Dendritic cell treated with granulocyte-macrophage colony-stimulating factor and Interleukin-4, amounts not matched to agents 40 ng/mL and 50 ng/mL, for 4 days (primary cell): ENCODE results near the gene GABBR2.
"Not testable (repeated sequence)": the region's sequence is repeated elsewhere in the genome, so short reads cannot be mapped to it uniquely, and the experiment has no call there.

Experiments used
- H3K27ac Mint-ChIP-seq: one replicate; pipeline ENCODE4 v1.8.0; 2022; ENCODE audit warnings: mild to moderate bottlenecking, mixed read lengths
- H3K27me3 Mint-ChIP-seq: one replicate; pipeline ENCODE4 v1.8.0; 2022; ENCODE audit warnings: mild to moderate bottlenecking, mixed read lengths
- H3K36me3 Mint-ChIP-seq: one replicate; pipeline ENCODE4 v1.8.0; 2022; ENCODE audit warnings: low read depth, mixed read lengths
- H3K4me1 Mint-ChIP-seq: one replicate; pipeline ENCODE4 v1.8.0; 2022; ENCODE audit warnings: low read depth, mixed read lengths
- H3K4me3 Mint-ChIP-seq: one replicate; pipeline ENCODE4 v1.8.0; 2022; ENCODE audit warnings: mild to moderate bottlenecking, moderate library complexity, mixed read lengths
- H3K9me3 Mint-ChIP-seq: one replicate; pipeline ENCODE4 v1.8.0; 2022; ENCODE audit warnings: mixed read lengths
- intact Hi-C: fragments of 100-400 bp; cut with micrococcal nuclease; formaldehyde crosslinking; loops from one replicate; pipeline ENCODE4 v1.15.0; 2022

GABBR2 gene

DNA sequence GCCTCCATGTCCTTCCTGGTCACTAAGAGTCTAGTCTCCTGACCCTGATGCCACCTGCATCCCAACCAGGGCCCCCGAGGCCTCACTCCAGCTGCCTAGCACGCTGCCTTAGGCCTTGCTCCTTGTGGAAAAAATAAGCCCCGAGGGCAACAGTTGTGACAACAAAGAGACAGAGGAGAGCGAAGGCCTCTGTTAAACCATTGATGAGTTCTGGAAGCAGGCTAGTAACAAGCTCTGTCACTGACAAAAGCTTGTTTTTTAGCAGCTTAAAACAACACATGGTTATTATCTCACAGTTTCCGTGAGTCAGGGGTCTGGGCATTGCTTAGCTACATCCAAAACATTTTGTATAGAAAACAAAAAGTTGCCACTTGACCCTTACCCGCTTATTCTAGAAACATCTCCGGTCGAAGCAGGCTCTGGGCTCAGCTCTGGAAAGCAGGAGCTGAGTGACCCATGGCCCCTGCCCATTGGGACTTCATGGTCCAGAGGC, 405.1 kb downstream of the GABBR2 start:
- Mint-ChIP-seq H3K4me3 (no peak overlapping the region), H3K27me3 (peaks cover 1% of the 10 kb centered on the region), H3K27ac (no peak overlapping the region), H3K4me1 (no peaks in the 10 kb centered on the region), H3K9me3 (no peaks in the 10 kb centered on the region), H3K36me3 (no peaks in the 10 kb centered on the region)
- intact Hi-C loops: no loop called here

DNA sequence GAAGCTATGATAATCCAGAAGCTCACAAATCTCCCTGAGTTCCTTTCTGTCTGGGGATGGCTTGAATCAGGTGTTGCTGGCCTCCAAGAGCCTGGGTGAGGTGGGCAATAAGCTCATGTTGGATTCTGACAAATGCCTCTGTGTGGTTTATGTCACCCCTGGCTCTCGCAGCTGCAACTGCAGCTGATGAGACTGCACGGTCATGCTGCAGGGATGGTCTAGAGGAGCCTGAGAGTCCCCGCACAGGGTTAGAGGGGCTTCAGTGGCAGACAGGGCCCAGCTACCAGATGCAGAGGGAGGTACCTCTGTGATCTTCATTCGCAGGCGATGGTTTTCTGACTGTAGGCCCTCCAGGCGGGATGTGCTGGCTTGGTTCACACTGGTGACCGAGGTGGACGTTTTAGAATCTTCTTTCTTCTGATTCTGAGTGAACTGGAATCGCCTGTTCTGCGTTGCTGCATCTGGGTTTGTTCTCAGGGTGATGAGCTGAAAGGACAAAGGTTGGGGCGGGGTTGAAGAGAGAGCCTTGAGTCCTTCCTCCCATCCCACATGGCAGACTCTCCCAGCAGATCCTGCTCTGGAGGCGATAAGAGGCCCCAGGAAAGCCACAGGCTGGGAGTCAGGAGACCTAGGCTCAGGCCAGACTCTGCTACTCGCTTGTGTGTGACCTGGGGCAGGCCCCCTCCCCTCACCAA, 405.6 kb downstream of the GABBR2 start:
- intact Hi-C loops: no loop called here
- H3K4me3 Mint-ChIP-seq: no peak overlapping the region
- H3K27me3 Mint-ChIP-seq: peaks cover 1% of the 10 kb centered on the region
- H3K9me3 Mint-ChIP-seq: no peaks in the 10 kb centered on the region
- no peak overlapping the region for H3K27ac Mint-ChIP-seq
- H3K36me3 Mint-ChIP-seq: no peaks in the 10 kb centered on the region
- no peaks in the 10 kb centered on the region for H3K4me1 Mint-ChIP-seq

DNA sequence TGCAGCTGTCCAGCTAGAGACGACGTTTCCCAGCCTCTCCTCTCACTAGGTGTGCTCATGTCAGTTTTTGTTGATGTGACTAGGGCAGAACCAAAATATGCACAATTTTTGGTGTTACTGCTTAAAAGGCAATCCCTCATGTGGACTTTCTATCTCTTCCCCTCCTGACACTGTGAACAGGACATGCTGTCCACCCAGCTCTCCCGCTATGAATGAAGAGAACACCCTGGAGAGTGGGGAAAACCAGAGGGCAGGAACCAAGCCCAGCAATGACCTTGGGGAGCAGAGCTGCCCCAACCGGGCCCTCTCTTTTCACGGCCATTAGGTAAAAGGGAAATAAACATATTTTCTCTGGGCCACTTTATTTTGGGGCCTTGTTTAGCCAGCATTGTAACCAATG, 406.6 kb downstream of the GABBR2 start:
- Mint-ChIP-seq H3K36me3 (no peaks in the 10 kb centered on the region), H3K4me1 (no peaks in the 10 kb centered on the region), H3K4me3 (no peak overlapping the region), H3K9me3 (no peaks in the 10 kb centered on the region), H3K27me3 (peaks cover 1% of the 10 kb centered on the region), H3K27ac (no peak overlapping the region)
- intact Hi-C loops: no loop called here

DNA sequence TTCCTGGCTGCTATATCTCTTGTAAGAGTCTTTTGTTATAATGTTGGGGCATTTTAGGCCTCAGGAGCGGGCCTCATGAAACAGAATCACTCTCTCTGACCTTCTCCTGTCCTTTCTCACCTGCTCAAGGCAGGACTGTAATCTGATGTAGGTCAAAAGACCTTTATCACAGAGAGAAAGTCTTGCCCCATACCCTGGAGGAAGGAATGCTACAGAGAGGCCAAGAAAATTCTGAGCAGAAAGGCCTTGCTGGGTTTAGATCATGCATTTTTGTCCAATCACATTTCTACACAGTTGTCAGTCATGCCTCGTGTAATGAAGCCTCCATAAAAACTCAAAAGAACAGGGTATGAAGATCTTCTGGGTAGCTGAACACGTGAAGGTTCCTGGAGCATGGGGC, 408.1 kb downstream of the GABBR2 start:
- intact Hi-C loops: no loop called here
- H3K9me3 Mint-ChIP-seq: no peaks in the 10 kb centered on the region
- no peaks in the 10 kb centered on the region for H3K4me1 Mint-ChIP-seq

DNA sequence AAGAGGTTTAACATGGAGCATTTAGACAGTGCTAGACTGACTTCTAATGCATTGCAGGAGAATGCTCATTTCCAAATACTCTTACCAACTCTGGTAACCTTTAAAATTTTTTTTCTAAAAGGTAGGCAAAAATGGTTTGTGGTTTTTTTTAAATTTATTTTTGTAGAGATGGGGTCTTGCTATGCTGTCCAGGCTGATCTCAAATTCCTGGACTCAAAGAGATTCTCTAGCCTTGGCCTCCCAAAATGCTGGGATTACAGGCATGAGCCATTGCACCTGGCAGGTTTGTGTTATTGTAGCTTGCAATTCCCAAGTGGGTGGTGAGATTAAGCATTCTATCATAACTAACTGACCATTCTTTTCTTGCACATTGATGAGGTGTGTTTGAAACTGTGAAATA, 410.3 kb downstream of the GABBR2 start:
- H3K4me3 Mint-ChIP-seq: no peak overlapping the region
- peaks cover 4% of the 10 kb centered on the region for H3K27me3 Mint-ChIP-seq
- intact Hi-C loops: no loop called here
- H3K4me1 Mint-ChIP-seq: no peaks in the 10 kb centered on the region
- H3K9me3 Mint-ChIP-seq: no peaks in the 10 kb centered on the region
- H3K27ac Mint-ChIP-seq: no peak overlapping the region
- no peaks in the 10 kb centered on the region for H3K36me3 Mint-ChIP-seq

More for the DNA sequence above, 408.1 kb downstream of the GABBR2 start:
- Mint-ChIP-seq H3K36me3 (no peaks in the 10 kb centered on the region), H3K27ac (no peak overlapping the region), H3K4me3 (no peak overlapping the region), H3K27me3 (peaks cover 1% of the 10 kb centered on the region)

DNA sequence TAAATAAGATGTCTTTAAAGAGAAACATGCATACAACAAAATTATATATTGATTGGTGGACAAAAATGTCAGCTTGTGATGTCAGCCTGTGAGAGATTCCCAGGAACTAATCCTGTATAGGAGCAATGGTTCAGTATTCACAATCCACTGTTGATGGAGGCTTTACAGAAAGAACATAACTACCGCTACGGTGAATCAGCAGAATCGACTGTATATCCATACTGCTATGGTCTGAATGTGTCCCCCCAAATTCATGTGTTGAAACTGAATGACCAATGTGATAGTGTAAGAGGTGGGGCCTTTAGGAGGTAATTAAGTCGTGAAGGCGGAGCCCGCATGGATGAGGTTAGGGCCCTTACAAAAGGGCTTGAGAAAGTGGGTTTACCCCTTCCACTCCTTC, 412.9 kb downstream of the GABBR2 start:
- Mint-ChIP-seq H3K4me1 (no peaks in the 10 kb centered on the region), H3K9me3 (no peaks in the 10 kb centered on the region), H3K27ac (no peak overlapping the region), H3K27me3 (peaks cover 5% of the 10 kb centered on the region), H3K36me3 (no peaks in the 10 kb centered on the region), H3K4me3 (no peak overlapping the region)
- intact Hi-C loops: no loop called here

DNA sequence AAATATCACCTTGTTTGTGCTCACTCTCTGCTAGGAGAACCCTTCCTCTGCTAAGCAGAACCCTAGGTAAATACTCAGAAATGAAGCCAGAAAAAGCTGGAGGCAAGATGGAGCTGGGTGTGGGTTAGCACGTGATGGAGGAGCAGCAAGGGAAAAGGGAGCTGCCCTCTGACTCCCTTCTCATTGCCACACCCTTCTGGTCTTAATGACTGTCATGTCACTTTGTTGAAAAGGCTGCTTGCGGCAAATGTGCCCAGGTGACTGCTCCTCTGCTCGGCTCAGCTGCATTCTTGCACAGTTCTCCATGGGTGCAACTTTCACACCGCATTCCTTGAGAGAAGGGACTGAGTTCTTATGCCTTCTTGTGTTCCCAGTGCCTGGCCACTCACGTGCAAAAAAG, 416.9 kb downstream of the GABBR2 start:
- Mint-ChIP-seq H3K9me3 (no peaks in the 10 kb centered on the region), H3K4me3 (no peak overlapping the region), H3K4me1 (no peaks in the 10 kb centered on the region), H3K27me3 (peaks cover 5% of the 10 kb centered on the region), H3K36me3 (no peaks in the 10 kb centered on the region), H3K27ac (no peak overlapping the region)
- intact Hi-C loops: no loop called here

DNA sequence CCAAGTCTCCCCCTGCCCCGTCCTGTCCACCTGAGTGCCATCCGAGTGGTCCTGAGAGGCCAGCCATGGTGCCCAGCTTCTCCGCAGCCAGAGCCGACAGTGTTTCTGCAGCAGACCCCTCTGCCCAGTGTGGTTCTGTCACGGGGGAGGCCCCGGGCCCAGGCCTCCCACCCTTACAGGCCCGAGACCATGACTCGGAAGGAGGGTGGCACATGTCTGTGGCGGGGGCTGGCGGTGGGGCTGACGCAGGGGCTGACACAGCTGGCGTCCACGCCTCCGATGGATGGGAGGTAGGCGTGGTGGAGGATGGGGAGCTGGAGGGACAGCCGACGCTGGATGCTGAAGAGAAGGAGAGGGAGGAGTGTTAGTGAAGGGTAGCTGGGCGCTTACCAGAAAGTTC, 418.3 kb downstream of the GABBR2 start:
- intact Hi-C loops: no loop called here

DNA sequence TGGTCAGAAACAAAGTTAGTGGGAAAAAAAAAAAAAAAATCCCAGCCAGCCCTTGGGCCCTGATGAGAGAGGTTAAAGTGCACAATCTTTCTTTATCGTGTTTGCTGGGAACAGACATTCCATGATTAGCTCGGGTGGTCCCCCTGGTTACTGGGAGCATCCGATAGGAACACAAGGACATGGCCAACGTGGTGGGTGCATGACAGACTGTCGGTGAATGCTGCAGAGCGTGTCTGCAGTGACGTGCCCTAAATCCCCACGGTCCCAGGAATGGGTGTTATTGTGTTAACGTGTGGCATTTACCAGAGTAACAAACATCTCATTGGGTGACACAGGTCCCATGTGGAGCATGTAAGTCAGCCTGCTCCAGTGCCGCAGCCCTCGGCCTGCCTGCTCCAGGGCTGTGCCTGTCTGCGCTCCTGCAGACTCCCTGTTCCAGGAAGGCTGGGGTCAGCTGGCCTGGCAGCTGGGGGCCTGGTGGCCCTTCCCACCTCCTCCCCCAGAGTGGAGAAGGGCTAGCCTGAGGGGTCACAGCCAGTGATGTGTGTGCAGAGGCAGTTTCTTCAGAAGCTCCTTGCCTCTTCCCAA, 419.0 kb downstream of the GABBR2 start:
- Mint-ChIP-seq H3K4me3 (no peak overlapping the region), H3K36me3 (no peaks in the 10 kb centered on the region), H3K9me3 (no peaks in the 10 kb centered on the region), H3K27ac (no peak overlapping the region), H3K4me1 (no peaks in the 10 kb centered on the region), H3K27me3 (peaks cover 5% of the 10 kb centered on the region)
- intact Hi-C loops: no loop called here

More for the DNA sequence above, 418.3 kb downstream of the GABBR2 start:
- H3K4me1 Mint-ChIP-seq: no peaks in the 10 kb centered on the region
- H3K27me3 Mint-ChIP-seq: peaks cover 3% of the 10 kb centered on the region
- no peaks in the 10 kb centered on the region for H3K9me3 Mint-ChIP-seq
- H3K27ac Mint-ChIP-seq: no peak overlapping the region
- no peaks in the 10 kb centered on the region for H3K36me3 Mint-ChIP-seq
- no peak overlapping the region for H3K4me3 Mint-ChIP-seq

DNA sequence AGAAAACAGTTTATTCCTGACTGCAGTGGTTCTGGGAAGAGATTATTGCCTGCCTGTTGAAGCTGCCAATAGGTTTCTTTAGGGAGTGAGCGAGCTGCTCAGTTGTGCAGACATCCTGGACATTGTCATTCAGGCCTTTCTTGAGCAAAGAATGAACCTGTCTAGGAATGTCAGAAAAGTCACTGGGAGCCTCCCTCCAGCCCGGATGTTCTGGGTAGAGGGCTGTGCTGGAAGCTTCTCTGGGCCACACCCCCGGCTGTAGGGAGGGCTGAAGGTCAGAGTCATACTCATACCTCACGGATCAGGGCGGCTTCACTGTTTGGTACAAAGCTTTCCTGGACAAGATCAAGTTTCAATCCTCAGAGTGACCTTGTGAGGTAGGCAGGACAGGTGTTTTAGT, 419.9 kb downstream of the GABBR2 start:
- Mint-ChIP-seq H3K4me1 (no peaks in the 10 kb centered on the region), H3K27ac (no peak overlapping the region), H3K9me3 (no peaks in the 10 kb centered on the region), H3K27me3 (peaks cover 4% of the 10 kb centered on the region), H3K4me3 (no peak overlapping the region), H3K36me3 (no peaks in the 10 kb centered on the region)
- intact Hi-C loops: no loop called here

DNA sequence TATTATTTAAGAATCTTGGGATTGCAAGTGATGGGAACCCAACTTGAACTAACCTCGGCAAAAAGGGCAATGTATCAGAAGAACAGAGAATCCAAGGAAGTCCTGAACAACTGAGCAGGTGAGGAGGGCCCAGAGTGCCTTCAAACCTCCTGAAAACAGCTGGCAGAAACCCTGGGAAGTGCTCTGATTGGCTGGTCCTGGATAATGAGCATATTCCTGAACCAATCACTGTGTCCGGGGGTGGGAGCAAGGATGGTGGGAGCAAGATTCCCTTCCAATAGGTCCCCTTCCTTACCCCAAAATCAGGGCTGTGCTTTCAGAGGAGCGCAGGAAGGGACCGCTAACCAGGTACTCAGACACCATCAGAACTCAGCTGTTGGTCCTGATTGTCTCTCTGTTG, 421.4 kb downstream of the GABBR2 start:
- intact Hi-C loops: no loop called here
- Mint-ChIP-seq H3K4me1 (no peaks in the 10 kb centered on the region), H3K27ac (no peak overlapping the region), H3K27me3 (peaks cover 4% of the 10 kb centered on the region), H3K9me3 (no peaks in the 10 kb centered on the region), H3K36me3 (no peaks in the 10 kb centered on the region), H3K4me3 (no peak overlapping the region)

DNA sequence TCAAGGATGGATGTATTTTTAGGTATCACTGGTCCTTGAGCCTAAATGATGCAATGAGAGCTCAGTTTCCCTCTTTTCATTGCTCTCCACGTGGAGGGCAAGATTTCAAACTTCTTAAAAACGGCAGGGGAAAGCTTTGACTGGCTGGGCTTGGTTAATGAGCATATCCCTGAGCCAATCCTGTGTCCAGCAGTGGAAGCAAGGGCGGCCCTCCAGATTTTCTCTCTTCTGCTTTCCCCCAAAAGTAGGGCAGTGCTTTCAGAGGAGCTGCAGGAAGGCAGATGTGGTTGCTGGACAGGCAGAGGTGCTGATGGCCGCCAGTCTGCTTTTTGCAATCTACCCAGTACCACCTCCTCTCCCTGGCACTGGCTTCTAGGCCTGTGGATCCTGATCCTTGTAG, 423.3 kb downstream of the GABBR2 start:
- Mint-ChIP-seq H3K27me3 (peaks cover 6% of the 10 kb centered on the region), H3K4me3 (no peak overlapping the region), H3K4me1 (peaks cover 7% of the 10 kb centered on the region), H3K27ac (no peak overlapping the region), H3K9me3 (no peaks in the 10 kb centered on the region), H3K36me3 (no peaks in the 10 kb centered on the region)
- intact Hi-C loops: no loop called here

DNA sequence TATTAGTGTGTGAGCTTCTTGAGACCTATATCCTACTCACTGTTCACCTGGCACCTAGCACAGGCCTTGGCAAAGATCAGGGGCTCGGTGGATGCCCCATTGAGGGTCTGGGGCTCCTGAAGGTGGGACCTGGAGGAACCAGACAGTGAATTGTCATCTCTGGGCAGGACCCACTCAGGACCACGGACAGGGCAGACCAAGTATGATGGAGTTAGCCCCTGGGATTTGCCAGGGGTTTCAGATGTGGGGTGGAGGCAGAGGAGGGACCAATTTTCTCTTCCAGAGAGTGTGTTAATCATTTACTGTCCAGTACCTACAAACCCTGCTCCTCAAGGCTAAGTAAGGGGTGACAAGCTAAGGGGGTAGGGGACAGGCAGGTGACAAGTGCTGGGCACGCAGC, 424.0 kb downstream of the GABBR2 start:
- Mint-ChIP-seq H3K36me3 (no peaks in the 10 kb centered on the region), H3K4me3 (no peak overlapping the region), H3K27me3 (peaks cover 6% of the 10 kb centered on the region), H3K9me3 (no peaks in the 10 kb centered on the region), H3K27ac (no peak overlapping the region), H3K4me1 (peaks cover 7% of the 10 kb centered on the region)
- intact Hi-C loops: no loop called here

DNA sequence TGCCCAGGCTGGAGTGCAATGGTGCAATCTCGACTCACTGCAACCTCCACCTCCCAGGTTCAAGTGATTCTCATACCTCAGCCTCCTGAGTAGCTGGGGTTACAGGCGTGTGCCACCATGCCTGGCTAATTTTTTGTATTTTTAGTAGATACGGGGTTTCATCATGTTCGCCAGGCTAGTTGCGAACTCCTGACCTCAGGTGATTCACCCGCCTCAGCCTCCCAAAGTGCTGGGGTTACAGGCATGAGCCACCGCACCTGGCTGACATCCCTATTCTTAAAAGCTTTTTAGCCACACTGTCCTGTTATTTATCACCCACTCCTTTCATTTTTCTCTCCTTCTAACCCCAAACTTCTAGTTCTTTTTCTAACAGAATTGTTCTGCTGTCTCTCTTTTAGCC, 425.6 kb downstream of the GABBR2 start:
- H3K4me1 Mint-ChIP-seq, intact Hi-C loops, H3K36me3 Mint-ChIP-seq, H3K27ac Mint-ChIP-seq, H3K4me3 Mint-ChIP-seq, H3K9me3 Mint-ChIP-seq: not testable (repeated sequence)
- H3K27me3 Mint-ChIP-seq: peaks cover 11% of the 10 kb centered on the region

DNA sequence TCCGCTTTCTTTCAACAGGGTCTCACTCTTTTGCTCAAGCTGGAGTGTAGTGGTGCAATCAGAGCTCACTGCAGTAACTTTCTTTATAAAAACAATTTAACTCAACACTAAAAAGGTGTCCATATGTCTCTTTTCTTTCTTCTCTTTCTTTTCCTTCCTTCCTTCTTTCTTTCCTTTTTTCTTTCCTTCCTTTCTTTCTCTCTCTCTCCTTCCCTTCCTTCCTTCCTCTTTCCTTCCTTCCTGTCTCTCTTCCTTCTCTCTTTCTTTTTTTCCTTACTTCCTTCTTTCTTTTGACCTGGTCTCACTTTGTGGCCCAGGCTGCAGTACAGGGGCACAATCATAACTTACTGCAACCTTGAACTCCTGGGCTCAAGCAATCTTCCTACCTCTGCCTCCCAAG, 427.5 kb downstream of the GABBR2 start:
- Mint-ChIP-seq H3K4me1 (peaks cover 7% of the 10 kb centered on the region), H3K36me3 (no peaks in the 10 kb centered on the region), H3K9me3 (no peaks in the 10 kb centered on the region), H3K27ac (no peak overlapping the region), H3K4me3 (no peak overlapping the region), H3K27me3 (peaks cover 18% of the 10 kb centered on the region)
- intact Hi-C loops: no loop called here
